A549 (cell line): ENCODE data around the gene TRNAU1AP. TPM values are rescaled to one million over a fixed set of nuclear protein-coding genes. Genes with fewer than 3 reads are reported as not detected.

Experiments
- ATAC-seq, 2 experiments: fragments of 200-7000 bp in 1 of 2; fragments of >200 bp in 1 of 2; cut with Nextera tagmentation in 1 of 2; cut with Tn5 transposase in 1 of 2; 3 replicates each; pipeline versions ENCODE4 v1.8.0 to v1.9.1; 2018 to 2020; ENCODE audit warnings: mild to moderate bottlenecking in 1 of 2, moderate library complexity in 1 of 2
- CTCF ChIA-PET: fragments of 300-600 bp; sonication (Branson Sonifier 250); formaldehyde crosslinking; extraction: SDS; loops from one replicate; lab custom pipeline; 2021; ENCODE audit warnings: antibody characterized with exemption, inconsistent platforms; lab: Yijun Ruan, JAX
- POLR2A ChIA-PET: fragments of 350-600 bp; formaldehyde crosslinking; extraction: SDS; loops from one replicate; lab custom pipeline; 2021; ENCODE audit warnings: antibody characterized with exemption, inconsistent platforms; lab: Yijun Ruan, JAX
- DNase-seq, 2 experiments: peaks; one replicate each; pipeline versions ENCODE4 v3.0.0 to v3.0.0-alpha.2; 2011 to 2016; ENCODE audit warnings: low read depth in 1 of 2, low spot score in 1 of 2
- FAIRE-seq: peaks from 2 replicates; lab custom pipeline; 2011; peaks lifted over from hg19 to GRCh38; lab: Jason Lieb, UNC
- H3K27ac ChIP-seq, 2 experiments: fragments of >200 bp; sonication (Bioruptor Twin); formaldehyde crosslinking; 3 replicates each; pipeline ENCODE4 v1.5.1; 2016 to 2017
- H3K4me1 ChIP-seq: fragments of >200 bp; sonication (Bioruptor Twin); formaldehyde crosslinking; 3 replicates; pipeline ENCODE4 v1.6.1; 2016
- H3K4me2 ChIP-seq: fragments of >200 bp; sonication (Bioruptor Twin); formaldehyde crosslinking; 3 replicates; pipeline ENCODE4 v1.6.1; 2016
- H3K4me3 ChIP-seq: fragments of >200 bp; sonication (Bioruptor Twin); formaldehyde crosslinking; 3 replicates; pipeline ENCODE4 v1.5.1; 2016
- H3K9me3 ChIP-seq: fragments of >200 bp; sonication (Bioruptor Twin); formaldehyde crosslinking; 3 replicates; pipeline ENCODE4 v1.6.1; 2016
- CEBPB ChIP-seq, 2 experiments: fragments of >200 bp in 1 of 2; sonication (Bioruptor Twin) in 1 of 2; formaldehyde crosslinking in 1 of 2; IDR thresholded peaks; 2 replicates each; pipeline ENCODE4 v1.6.1; 2012 to 2016
- HOXB13 ChIP-seq: fragments of 250-450 bp; sonication (Bioruptor Pico); IDR thresholded peaks from 2 replicates; pipeline ENCODE4 v1.5.0; 2020; ENCODE audit warnings: low read depth, mild to moderate bottlenecking, moderate library complexity
- NPAS2 ChIP-seq: fragments of 250-450 bp; sonication (Bioruptor Pico); IDR thresholded peaks from 2 replicates; pipeline ENCODE4 v1.8.0; 2022; ENCODE audit warnings: mild to moderate bottlenecking, moderate library complexity, borderline replicate concordance
- WGBS: methylation state at CpG from one replicate; pipeline ENCODE4 v1.1.6; 2017; ENCODE audit errors: missing lambda C conversion rate; 5-methylcytosine and 5-hydroxymethylcytosine counted together
- polyA plus RNA-seq, 4 experiments: library from polyadenylated mRNA; depleted of rRNA in 3 of 4; stranded (reverse); fragments of >200 nt; fragmentation: RNase III in 1 of 4; extraction: RNeasy Plus Mini Kit Qiagen cat#74134 plus additional on column Dnase treatment in 1 of 4; gene quantifications; 2 replicates in 3 of 4; 3 replicates in 1 of 4; pipeline ENCODE4 v1.2.3, GENCODE V29; 2011 to 2017
- small RNA-seq, 6 experiments: library from RNA; depleted of rRNA; stranded (forward); fragments of <200 nt; gene quantifications; one replicate each; pipeline ENCODE3, GENCODE V24; 2012

TRNAU1AP gene
- polyA plus RNA-seq, 2 of the 4 experiments (the other 2 are of a cell fraction) = 14.5 to 23.8 TPM

- WGBS = 89% methylated on average over 3 of the region's 5 CpGs
- FAIRE-seq = no peak
- Histone ChIP-seq H3K4me3 (no peak overlapping the region), H3K4me1 (no peaks in the 10 kb centered on the region), H3K27ac (no peak overlapping the region)
- CTCF ChIA-PET = interaction anchor here (1.1 kb wide), 1 partner anchor 95 kb away, joined by 3 read pairs; no protein-coding TSS in a partner anchor
- TF ChIP-seq NPAS2 (no peak), CEBPB (IDR thresholded peaks at IDR 0.05) (no peak), HOXB13 (CRISPR knock-in tag) (no peak)
- TF ChIP-seq, all 56 proteins: peak for 0
- no peak overlapping the region for H3K4me2 ChIP-seq
- no peak for ATAC-seq
- no peak for DNase-seq
- POLR2A ChIA-PET = no interaction called here
- H3K9me3 ChIP-seq = no peaks in the 10 kb centered on the region
Observed at GRCh38 chr1:28613175-28613574, 60.3 kb downstream of the TRNAU1AP start.

Small RNA genes lying within 50 kb of the gene (small RNA-seq; reads per million reads assigned to genes)
- 0 reads per million in 6 experiments for gene SNORA16A
- 0 reads per million in 6 experiments for gene SNORA44
- gene SNORA61 = 0 reads per million in 6 experiments
- 0 reads per million in 6 experiments for gene SNORA73A
- 48.3 to 12,673 (median 240) reads per million in 6 experiments for gene SNORA73B
- 24.7 to 1,654 (median 216) reads per million in 6 experiments for gene SNORD99

Other genes with a start within 250 kb of the TRNAU1AP start
- gene MED18, start 224.0 kb upstream of the TRNAU1AP start, polyA plus RNA-seq (2011; rRNA removed) = 20.3 and 22.2 TPM in 2 replicates
- 13.7 to 15.4 TPM (median 14.5 TPM) in 3 replicates for gene MED18, start 224.0 kb upstream of the TRNAU1AP start, polyA plus RNA-seq (2017; fragmentation: RNase III; extraction: RNeasy Plus Mini Kit Qiagen cat#74134 plus additional on column Dnase treatment)
- 17.4 and 32.1 TPM in 2 replicates for gene PHACTR4, start 183.3 kb upstream of the TRNAU1AP start, polyA plus RNA-seq (2011; rRNA removed)
- gene PHACTR4, start 183.3 kb upstream of the TRNAU1AP start, polyA plus RNA-seq (2017; fragmentation: RNase III; extraction: RNeasy Plus Mini Kit Qiagen cat#74134 plus additional on column Dnase treatment) = 25.0 to 25.4 TPM (median 25.1 TPM) in 3 replicates
- 42.1 and 52.1 TPM in 2 replicates for gene RCC1, start 47.0 kb upstream of the TRNAU1AP start, polyA plus RNA-seq (2011; rRNA removed)
- gene RCC1, start 47.0 kb upstream of the TRNAU1AP start, polyA plus RNA-seq (2017; fragmentation: RNase III; extraction: RNeasy Plus Mini Kit Qiagen cat#74134 plus additional on column Dnase treatment) = 69.6 to 75.5 TPM (median 70.3 TPM) in 3 replicates
- 0.81 and 0.85 TPM in 2 replicates for gene RAB42, start 39.2 kb downstream of the TRNAU1AP start, polyA plus RNA-seq (2011; rRNA removed)
- 1.8 to 2.3 TPM (median 2.0 TPM) in 3 replicates for gene RAB42, start 39.2 kb downstream of the TRNAU1AP start, polyA plus RNA-seq (2017; fragmentation: RNase III; extraction: RNeasy Plus Mini Kit Qiagen cat#74134 plus additional on column Dnase treatment)
- gene TAF12, start 90.0 kb downstream of the TRNAU1AP start, polyA plus RNA-seq (2011; rRNA removed) = 33.8 and 38.3 TPM in 2 replicates
- 15.8 to 18.3 TPM (median 17.6 TPM) in 3 replicates for gene TAF12, start 90.0 kb downstream of the TRNAU1AP start, polyA plus RNA-seq (2017; fragmentation: RNase III; extraction: RNeasy Plus Mini Kit Qiagen cat#74134 plus additional on column Dnase treatment)
- not detected in 2 replicates for gene RNU11, start 95.5 kb downstream of the TRNAU1AP start, polyA plus RNA-seq (2011; rRNA removed)
- not detected in 3 replicates for gene RNU11, start 95.5 kb downstream of the TRNAU1AP start, polyA plus RNA-seq (2017; fragmentation: RNase III; extraction: RNeasy Plus Mini Kit Qiagen cat#74134 plus additional on column Dnase treatment)
- gene GMEB1, start 115.7 kb downstream of the TRNAU1AP start, polyA plus RNA-seq (2011; rRNA removed) = 6.9 and 7.1 TPM in 2 replicates
- 5.2 to 5.3 TPM (median 5.3 TPM) in 3 replicates for gene GMEB1, start 115.7 kb downstream of the TRNAU1AP start, polyA plus RNA-seq (2017; fragmentation: RNase III; extraction: RNeasy Plus Mini Kit Qiagen cat#74134 plus additional on column Dnase treatment)
- gene YTHDF2, start 183.9 kb downstream of the TRNAU1AP start, polyA plus RNA-seq (2011; rRNA removed) = 55.6 and 59.3 TPM in 2 replicates
- 51.4 to 53.2 TPM (median 52.7 TPM) in 3 replicates for gene YTHDF2, start 183.9 kb downstream of the TRNAU1AP start, polyA plus RNA-seq (2017; fragmentation: RNase III; extraction: RNeasy Plus Mini Kit Qiagen cat#74134 plus additional on column Dnase treatment)